ENCODE data around the gene IL22RA1.

Gene IL22RA1

GRCh38 chr1:24167008-24167407 is 24.1 kb upstream of the IL22RA1 start:
- Histone ChIP-seq H3K4me1 (no peaks in the 10 kb centered on the region), H3K27ac (no peak overlapping the region), H3K36me3 (no peaks in the 10 kb centered on the region), H3K4me3 (no peak overlapping the region), H3K27me3 (peaks cover 0 to 20% of the 10 kb centered on the region in 2 donors), H3K9me3 (no peaks in the 10 kb centered on the region)
- no peak for DNase-seq
- intact Hi-C loops (cut with DNase I; ENCODE audit: low total_unique reads), result no loop called here
- TF ChIP-seq CTCF (IDR thresholded peaks at IDR 0.05), result no peak

GRCh38 chr1:24165500-24165899 is 22.6 kb upstream of the IL22RA1 start:
- Histone ChIP-seq H3K36me3 (no peaks in the 10 kb centered on the region), H3K4me1 (no peaks in the 10 kb centered on the region), H3K9me3 (no peaks in the 10 kb centered on the region), H3K27ac (no peak overlapping the region), H3K4me3 (no peak overlapping the region), H3K27me3 (peaks cover 0 to 18% of the 10 kb centered on the region in 2 donors)
- intact Hi-C loops (cut with DNase I; ENCODE audit: low total_unique reads), result no loop called here
- DNase-seq, result no peak
- TF ChIP-seq CTCF (IDR thresholded peaks at IDR 0.05), result no peak

DNA sequence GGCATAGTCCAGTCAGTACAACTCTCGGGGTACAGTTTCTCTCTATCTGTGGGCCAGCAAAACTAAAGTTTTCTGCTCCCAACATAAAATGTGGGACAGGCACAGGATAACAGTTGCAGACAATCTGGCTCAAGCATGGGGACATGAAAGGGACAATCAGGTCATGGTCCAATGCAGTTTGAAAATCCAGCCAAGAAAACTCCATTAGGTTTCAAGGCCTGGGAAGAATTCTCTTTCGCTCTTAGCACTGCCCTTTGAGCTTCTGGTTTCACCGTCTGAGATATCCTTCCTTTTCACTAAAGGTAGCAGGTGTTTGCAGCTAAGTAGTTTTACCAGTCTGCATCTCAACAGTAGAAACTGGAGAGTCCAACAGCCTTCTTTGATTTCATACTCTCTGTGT is 21.1 kb upstream of the IL22RA1 start:
- H3K36me3 ChIP-seq, result no peaks in the 10 kb centered on the region
- no peaks in the 10 kb centered on the region for H3K4me1 ChIP-seq
- no peak overlapping the region for H3K27ac ChIP-seq
- TF ChIP-seq CTCF (IDR thresholded peaks at IDR 0.05), result no peak
- H3K27me3 ChIP-seq, result peaks cover 0 to 7% of the 10 kb centered on the region in 2 donors
- no peak for DNase-seq
- H3K9me3 ChIP-seq, result no peaks in the 10 kb centered on the region
- no peak overlapping the region for H3K4me3 ChIP-seq
- intact Hi-C loops (cut with DNase I; ENCODE audit: low total_unique reads), result no loop called here

GRCh38 chr1:24162201-24162600 is 19.3 kb upstream of the IL22RA1 start:
- H3K27me3 ChIP-seq, result peaks cover 0 to 10% of the 10 kb centered on the region in 2 donors
- H3K36me3 ChIP-seq, result peaks cover 0 to 10% (median 0%) of the 10 kb centered on the region in 3 donors
- no peak overlapping the region for H3K27ac ChIP-seq
- TF ChIP-seq CTCF (IDR thresholded peaks at IDR 0.05), result no peak
- no peaks in the 10 kb centered on the region for H3K9me3 ChIP-seq
- intact Hi-C loops (cut with DNase I; ENCODE audit: low total_unique reads), result no loop called here
- H3K4me1 ChIP-seq, result no peaks in the 10 kb centered on the region
- H3K4me3 ChIP-seq, result no peak overlapping the region
- no peak for DNase-seq

- Histone ChIP-seq H3K36me3 (peaks cover 0 to 19% (median 0%) of the 10 kb centered on the region in 3 donors), H3K27me3 (peaks cover 0 to 17% of the 10 kb centered on the region in 2 donors), H3K4me1 (no peaks in the 10 kb centered on the region), H3K27ac (no peak overlapping the region), H3K4me3 (no peak overlapping the region), H3K9me3 (no peaks in the 10 kb centered on the region)
- no peak for TF ChIP-seq CTCF (IDR thresholded peaks at IDR 0.05)
- intact Hi-C loops (cut with DNase I; ENCODE audit: low total_unique reads), result no loop called here
- DNase-seq, result no peak
Observed at GRCh38 chr1:24161270-24161669, 18.3 kb upstream of the IL22RA1 start.

GRCh38 chr1:24159366-24159765 is 16.4 kb upstream of the IL22RA1 start:
- Histone ChIP-seq H3K27ac (no peak overlapping the region), H3K4me3 (no peak overlapping the region), H3K27me3 (peaks cover 0 to 29% of the 10 kb centered on the region in 2 donors), H3K9me3 (no peaks in the 10 kb centered on the region), H3K36me3 (peaks cover 0 to 20% (median 0%) of the 10 kb centered on the region in 3 donors), H3K4me1 (no peaks in the 10 kb centered on the region)
- intact Hi-C loops (cut with DNase I; ENCODE audit: low total_unique reads), result no loop called here
- no peak for TF ChIP-seq CTCF (IDR thresholded peaks at IDR 0.05)
- DNase-seq, result no peak

All from tibial artery (tissue), 4 donors.